NCI-H82 treated with DMSO at 0.1 percent for 48 hours (cell line): ENCODE data around the gene SPACA9.

Experiments
- DNase-seq: peaks from one replicate; lab custom pipeline; 2025; ENCODE audit not compliant: unreplicated experiment; lab: John Stamatoyannopoulos, UW

SPACA9 gene

DNA sequence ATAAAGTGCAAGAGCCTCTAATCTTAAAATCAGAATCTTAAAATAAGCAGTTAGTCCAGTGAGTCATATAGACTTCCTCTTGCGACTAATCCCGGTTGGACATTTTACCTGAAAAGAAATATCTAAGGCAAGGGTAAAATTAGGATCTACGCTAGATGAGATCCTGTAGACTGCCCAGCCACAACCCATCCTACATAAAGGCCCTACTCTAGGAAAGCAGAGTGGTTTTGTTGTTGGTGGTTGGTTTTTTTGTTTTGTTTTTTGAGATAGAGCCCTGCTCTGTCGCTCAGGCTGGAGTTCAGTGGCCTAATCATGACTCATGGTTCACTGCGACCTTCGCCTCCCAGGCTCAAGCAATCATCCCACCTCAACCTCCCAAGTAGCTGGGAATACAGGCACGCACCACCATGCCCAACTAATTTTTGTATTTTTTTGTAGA, 58.8 kb downstream of the SPACA9 start:
- no peak for DNase-seq

DNA sequence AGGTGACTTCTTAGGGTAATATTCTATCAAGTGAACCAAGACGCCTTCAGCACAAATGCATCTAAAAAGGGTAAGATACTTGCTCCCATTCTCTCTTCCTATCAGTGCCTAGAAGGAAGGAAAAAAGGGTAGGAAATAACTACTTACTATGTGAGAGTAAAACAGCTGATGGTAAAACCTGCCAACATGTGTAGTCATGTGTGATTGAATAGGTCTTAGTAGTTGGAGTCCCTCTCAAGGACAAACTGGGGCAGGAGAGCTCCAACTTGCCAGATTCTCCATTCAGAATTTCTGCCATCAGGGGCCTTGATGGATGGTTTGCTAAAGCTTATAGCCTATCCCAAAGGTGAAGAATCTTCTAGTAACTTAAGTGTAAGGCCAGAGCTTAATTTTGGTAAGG, 60.5 kb downstream of the SPACA9 start:
- DNase-seq = no peak
